Measurements from ENCODE around the gene TNFSF11.
"Not testable (repeated sequence)": the region's sequence is repeated elsewhere in the genome, so short reads cannot be mapped to it uniquely, and the experiment has no call there.

The TNFSF11 gene, protein sequence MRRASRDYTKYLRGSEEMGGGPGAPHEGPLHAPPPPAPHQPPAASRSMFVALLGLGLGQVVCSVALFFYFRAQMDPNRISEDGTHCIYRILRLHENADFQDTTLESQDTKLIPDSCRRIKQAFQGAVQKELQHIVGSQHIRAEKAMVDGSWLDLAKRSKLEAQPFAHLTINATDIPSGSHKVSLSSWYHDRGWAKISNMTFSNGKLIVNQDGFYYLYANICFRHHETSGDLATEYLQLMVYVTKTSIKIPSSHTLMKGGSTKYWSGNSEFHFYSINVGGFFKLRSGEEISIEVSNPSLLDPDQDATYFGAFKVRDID

GRCh38 chr13:42574011-42574410 is at the start of gene TNFSF11:
Gene TNFSF11 (plus strand): TSS chr13:42574152. CDS start chr13:42574304, 152 bp downstream.
- peak; percentile 15 to 19 for DNase-seq

- no peak for DNase-seq
Observed at GRCh38 chr13:42524487-42525034, 49.4 kb upstream of the TNFSF11 start.

DNA sequence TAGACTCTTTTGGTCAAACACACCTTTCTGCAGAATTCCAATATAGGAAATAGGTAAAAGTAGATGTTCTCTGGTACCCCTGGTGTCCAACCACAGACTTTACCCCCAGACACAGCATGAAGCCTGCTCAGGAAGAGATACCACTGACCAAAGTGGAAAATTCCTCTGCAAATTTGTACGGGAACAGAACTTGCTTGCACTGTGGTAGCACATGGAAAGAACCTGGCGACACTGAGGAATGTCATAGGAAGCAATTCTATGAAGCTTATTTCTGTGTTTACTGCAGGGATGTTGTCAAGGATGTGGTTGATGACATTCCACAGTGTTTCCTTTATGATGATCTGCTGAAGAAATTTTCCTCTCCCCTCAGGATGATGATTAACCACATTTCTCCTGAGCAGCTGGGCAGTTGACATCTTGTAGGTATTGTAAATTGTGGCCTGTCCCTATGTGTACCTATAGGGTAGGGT is 48.9 kb upstream of the TNFSF11 start:
- no peak for DNase-seq

DNA sequence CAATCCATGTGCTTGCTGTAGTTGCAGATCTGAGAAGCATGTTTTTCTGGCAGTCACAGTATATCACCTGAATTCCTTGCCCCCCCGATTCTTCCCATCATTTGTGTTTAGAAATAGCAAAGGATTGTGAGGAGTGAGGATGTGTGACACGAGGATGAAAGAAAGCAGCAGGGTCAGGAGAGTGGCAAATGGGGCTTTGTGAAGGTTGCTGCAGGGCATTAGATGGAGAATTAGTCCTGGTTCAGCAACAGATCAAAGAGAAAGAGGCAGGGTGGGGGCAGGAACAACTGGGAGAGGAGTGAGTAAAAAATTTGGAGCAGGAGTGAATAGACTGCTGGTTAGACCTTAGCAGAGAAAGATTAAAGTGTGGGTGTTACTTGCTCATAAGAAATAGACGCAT is 47.7 kb upstream of the TNFSF11 start:
- DNase-seq: no peak

DNA sequence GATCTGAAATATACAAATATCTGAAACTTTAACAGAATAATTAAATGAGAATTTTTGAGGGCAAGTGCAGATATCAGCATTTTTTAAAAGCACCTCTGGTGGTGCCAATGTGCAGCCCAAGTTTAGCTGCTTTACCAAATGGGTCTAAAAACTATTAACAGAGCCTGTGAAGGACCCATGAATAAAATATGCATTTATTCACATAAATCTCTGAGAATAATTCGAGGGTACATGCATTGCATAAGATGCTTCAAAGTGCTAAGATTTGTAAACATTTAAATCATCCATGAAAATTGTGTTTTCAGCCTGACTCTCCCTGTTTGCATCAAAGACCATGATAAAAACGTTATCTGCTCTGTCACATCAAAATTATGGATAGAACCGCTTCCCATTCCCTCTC is 47.1 kb upstream of the TNFSF11 start:
- no peak for DNase-seq

DNA sequence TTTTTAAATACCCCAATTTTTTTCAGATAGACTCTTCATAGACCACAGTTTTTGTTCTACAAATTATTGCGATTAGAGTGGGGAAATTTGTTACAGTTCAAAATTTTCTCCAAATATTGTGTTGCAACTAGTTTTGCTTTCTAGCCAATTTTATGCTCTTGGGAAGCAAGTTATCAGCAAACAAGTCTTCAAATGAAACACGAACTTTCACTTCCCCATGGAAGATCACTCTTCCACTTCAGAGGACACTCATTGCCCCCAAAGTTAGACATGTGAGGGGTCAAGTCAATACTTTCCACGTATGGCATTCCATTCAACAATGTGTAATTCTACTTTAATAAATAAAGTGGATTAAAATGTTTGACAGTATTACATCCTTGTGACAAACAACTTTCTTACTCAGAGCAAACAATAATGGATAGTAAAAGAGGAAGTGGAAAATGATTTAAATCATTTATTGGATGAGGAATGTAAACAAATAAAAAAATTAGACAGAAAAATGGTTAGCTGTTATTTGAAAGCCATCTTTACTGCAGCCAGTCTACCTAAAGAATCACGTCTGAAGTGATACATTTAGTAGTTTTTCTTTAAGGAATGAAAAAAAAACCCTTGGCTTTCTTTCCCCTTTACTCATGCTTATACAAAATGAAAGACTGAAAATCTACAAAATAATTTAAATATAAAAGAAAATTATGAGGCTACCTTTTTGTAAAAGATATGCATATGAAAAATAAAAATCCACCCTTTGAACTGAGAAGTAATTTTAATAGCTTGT is 41.2 kb upstream of the TNFSF11 start:
- no peak for DNase-seq

DNA sequence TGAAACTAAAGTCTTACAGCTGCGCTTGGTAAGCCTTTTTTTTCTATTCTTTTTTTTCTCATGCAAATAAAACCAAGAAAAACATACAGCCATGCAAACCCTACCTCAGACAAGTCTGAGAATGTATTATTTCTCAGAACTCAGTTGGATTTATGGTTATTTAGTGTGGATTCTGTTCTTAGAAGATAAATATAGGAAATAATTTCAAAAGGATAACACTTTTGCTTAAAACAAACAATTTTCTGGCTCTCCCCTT is 40.7 kb upstream of the TNFSF11 start:
- no peak for DNase-seq

DNA sequence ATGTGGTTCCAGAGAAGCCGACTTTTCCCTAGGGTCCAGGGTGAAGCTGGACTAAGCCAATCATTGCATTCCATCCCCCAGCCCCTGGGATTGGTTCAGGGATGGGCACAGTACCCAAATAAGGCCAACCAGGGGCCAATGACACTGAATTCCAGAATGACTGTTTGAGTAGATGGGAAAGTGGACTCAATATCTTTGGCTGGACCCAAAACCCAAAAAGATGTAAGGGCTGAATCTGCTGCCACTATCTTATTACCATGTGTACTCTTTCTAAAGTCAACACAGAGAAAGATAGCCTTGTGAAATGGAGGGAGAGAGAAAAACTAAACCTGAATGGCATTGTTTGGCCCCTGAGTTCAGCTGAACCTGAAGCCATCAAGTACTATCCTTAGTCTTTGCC is 39.2 kb upstream of the TNFSF11 start:
- DNase-seq: no peak

- DNase-seq: no peak
Observed at GRCh38 chr13:42538996-42539395, 35.0 kb upstream of the TNFSF11 start.

DNA sequence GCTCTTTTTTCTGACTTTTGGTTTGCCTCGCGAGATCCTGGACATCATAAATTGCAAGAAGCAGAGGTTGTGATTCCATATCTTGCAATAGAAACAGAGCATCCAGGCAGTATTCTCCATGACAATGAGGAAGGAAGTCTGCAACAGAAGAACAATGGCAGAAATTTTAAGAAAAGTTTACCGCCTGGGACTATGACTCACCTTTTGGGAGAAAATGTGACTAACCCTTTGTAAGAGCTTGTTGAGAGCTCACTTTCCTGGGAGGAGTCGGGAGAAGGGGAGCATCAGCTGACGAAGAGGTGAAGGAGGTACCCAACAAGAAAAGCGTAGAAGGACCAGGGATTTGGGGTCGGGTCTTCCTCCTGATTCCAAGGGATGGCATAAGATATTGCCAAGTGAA is 34.3 kb upstream of the TNFSF11 start:
- DNase-seq: no peak

DNA sequence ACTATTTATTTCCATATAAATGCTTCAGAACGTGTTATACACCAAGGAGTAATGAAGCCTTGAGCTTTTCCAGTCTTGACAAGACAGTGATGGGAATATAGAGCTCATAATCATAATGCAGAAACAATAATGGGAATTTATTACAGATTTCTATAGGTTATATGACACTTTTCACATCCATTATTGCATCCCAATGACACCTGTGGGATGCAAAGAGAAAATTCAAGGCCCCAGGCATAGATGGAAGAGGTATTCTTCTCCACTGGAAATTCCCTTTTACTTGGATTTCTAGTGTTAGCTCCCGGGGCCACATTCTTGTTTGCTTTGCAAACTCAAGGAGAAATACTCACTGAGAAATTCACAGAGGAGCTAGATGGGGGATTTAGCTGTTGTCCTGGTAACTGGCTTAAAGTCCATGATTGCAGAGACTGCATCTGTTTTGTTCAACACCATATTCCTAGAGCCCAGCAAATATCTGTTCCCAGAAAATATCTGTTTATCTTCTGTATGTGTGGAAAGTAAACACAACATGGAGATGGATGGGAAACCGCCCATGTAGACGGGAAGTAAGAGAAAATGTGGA is 30.6 kb upstream of the TNFSF11 start:
- DNase-seq: no peak

- DNase-seq: no peak
Observed at GRCh38 chr13:42544246-42544926, 29.6 kb upstream of the TNFSF11 start.

GRCh38 chr13:42545842-42546241 is 28.1 kb upstream of the TNFSF11 start:
- DNase-seq: no peak

DNA sequence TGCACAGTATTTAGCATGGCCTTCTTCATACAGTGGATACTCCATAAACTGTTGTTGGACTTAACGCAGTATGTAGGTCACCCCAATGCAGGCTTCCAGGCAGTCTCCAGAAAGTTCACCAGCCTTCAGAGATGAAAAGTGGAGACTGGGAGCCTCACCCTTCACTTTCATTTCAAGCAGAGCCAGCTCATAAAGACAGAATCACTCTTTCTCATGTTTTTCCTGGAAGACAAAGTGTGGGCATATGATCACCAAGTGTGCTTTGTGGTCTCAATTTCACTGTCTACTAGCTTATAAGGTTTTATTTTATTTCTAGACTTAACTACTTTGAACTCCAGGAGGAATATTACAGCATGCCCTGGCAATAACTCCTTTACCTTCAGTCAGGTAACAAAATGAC is 26.3 kb upstream of the TNFSF11 start:
- DNase-seq: no peak

- no peak for DNase-seq
Observed at GRCh38 chr13:42548731-42549551, 25.0 kb upstream of the TNFSF11 start.

DNA sequence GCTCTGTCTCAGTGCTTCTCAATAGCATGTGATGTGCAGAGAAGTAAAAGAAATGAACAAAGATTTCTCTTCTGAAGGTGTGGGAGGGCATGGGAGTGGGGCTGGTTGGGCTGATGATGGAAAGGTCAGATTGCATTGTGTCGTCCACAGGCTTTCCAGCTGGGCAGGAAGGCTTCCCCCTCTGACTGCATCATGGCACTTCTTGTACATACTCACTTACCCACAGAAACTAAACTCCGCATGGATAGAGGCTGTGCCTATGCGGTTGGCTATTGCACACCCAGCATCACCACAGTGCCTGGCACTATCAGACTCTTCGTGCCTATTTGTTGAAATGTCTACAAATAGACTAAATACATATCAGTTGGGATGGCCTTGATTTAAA is 24.4 kb upstream of the TNFSF11 start:
- no peak for DNase-seq

GRCh38 chr13:42551611-42552010 is 22.3 kb upstream of the TNFSF11 start:
- no peak for DNase-seq

- no peak for DNase-seq
Observed at GRCh38 chr13:42553098-42554046, 20.6 kb upstream of the TNFSF11 start.

DNA sequence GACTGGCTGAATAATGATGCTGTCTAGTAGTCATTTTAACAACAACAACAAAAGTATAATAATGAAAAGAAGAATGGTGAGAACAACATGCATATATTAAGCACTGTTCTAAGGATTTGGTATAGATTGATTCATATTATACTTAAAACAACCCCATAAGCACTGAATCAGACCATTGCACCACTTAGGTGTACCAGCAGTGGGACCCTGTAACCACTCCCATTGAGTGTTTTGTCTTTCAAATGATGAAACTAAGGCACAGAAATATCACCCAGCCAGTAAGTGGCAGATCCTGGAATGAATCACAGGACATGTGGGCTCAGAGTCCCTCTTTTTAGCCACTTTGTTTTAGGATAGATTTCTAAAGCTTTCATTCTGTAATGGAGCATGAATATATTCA is 14.9 kb upstream of the TNFSF11 start:
- no peak for DNase-seq

DNA sequence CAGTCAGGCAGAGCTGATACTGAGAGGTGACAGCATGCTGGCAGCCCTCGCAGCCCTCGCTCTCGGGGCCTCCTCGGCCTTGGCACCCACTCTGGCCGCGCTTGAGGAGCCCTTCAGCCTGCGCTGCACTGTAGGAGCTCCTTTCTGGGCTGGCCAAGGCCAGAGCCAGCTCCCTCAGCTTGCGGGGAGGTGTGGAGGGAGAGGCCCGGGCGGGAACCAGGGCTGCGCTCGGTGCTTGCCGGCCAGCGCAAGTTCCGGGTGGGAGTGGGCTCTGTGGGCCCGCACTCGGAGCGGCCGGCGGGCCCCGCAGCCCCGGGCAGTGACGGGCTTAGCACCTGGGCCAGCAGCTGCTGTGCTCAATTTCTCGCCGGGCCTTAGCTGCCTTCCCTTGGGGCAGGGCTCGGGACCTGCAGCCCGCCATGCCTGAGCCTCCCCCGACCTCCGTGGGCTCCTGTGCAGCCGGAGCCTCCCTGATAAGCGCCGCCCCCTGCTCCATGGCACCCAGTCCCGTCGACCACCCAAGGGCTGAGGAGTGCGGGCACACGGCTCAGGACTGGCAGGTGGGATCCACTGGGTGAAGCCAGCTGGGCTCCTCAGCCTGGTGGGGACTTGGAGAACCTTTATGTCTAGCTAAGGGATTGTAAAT is 14.3 kb upstream of the TNFSF11 start:
- not testable (repeated sequence) for DNase-seq

- DNase-seq: not testable (repeated sequence)
Observed at GRCh38 chr13:42560320-42560719, 13.6 kb upstream of the TNFSF11 start.
